Spinal cord (tissue), 10 donors: ENCODE measurements around the gene TGFB2. TPM values are rescaled to one million over a fixed set of nuclear protein-coding genes. Genes with fewer than 3 reads are reported as not detected.

Experiments used
- DNase-seq, 6 donors: peaks; one replicate each; pipeline versions ENCODE4 v3.0.0 to v3.0.0-alpha.2; 2013 to 2015; ENCODE audit warnings: low spot score in 6 of 6, low read depth in 4 of 6
- H3K27ac ChIP-seq: one replicate; pipeline ENCODE4 v1.5.1; 2013; ENCODE audit warnings: low read depth, low read length, control low read depth
- H3K27me3 ChIP-seq: one replicate; pipeline ENCODE4 v1.6.1; 2013; ENCODE audit warnings: low read length; ENCODE audit not compliant: control insufficient read depth, insufficient read depth
- H3K36me3 ChIP-seq: one replicate; pipeline ENCODE4 v1.6.1; 2013; ENCODE audit warnings: low read length; ENCODE audit not compliant: control insufficient read depth, insufficient read depth
- H3K4me1 ChIP-seq: one replicate; pipeline ENCODE4 v1.6.1; 2013; ENCODE audit warnings: low read length; ENCODE audit not compliant: control insufficient read depth, insufficient read depth
- H3K4me3 ChIP-seq: one replicate; pipeline ENCODE4 v1.5.1; 2013; ENCODE audit warnings: low read depth, low read length, control low read depth
- H3K9me3 ChIP-seq: one replicate; pipeline ENCODE4 v1.6.1; 2013; ENCODE audit warnings: low read length; ENCODE audit not compliant: control insufficient read depth, insufficient read depth
- WGBS: methylation state at CpG from one replicate; pipeline ENCODE4 v1.1.5; 2013; ENCODE audit warnings: missing lambda C conversion rate; ENCODE audit not compliant: insufficient coverage; 5-methylcytosine and 5-hydroxymethylcytosine counted together
- polyA plus RNA-seq, 2 donors: library from polyadenylated mRNA; unstranded; fragments of 120-200 nt; gene quantifications; one replicate each; pipeline ENCODE4 v1.2.1, GENCODE V29; 2013; ENCODE audit not compliant: insufficient read length in 2 of 2
- total RNA-seq, 2 donors: library from RNA; depleted of rRNA in 1 of 2; stranded (reverse); fragments of 120-200 nt in 1 of 2; fragments of >200 nt in 1 of 2; gene quantifications; one replicate each; pipeline versions ENCODE4 v1.2.3 to v1.2.4, GENCODE V29; 2013 to 2014
- donor health status: healthy.

Gene TGFB2
- total and polyA plus RNA-seq, 4 donors: 30.7 to 44.1 (median 35.3) TPM

GRCh38 chr1:218355278-218355677, 10.1 kb downstream of the TGFB2 start:
- Histone ChIP-seq H3K36me3 (no peaks in the 10 kb centered on the region), H3K4me1 (peaks cover 13% of the 10 kb centered on the region), H3K27me3 (no peaks in the 10 kb centered on the region), H3K9me3 (no peaks in the 10 kb centered on the region), H3K4me3 (no peak overlapping the region), H3K27ac (no peak overlapping the region)
- DNase-seq: peak in 2 of 6 donors; percentile 63
- 17% methylated on average over 1 of the region's 4 CpGs for WGBS

- Histone ChIP-seq H3K27me3 (no peaks in the 10 kb centered on the region), H3K4me1 (peaks cover 8% of the 10 kb centered on the region), H3K36me3 (no peaks in the 10 kb centered on the region), H3K27ac (no peak overlapping the region), H3K4me3 (no peak overlapping the region), H3K9me3 (no peaks in the 10 kb centered on the region)
- DNase-seq: no peak
- WGBS: 100% methylated on average over 2 of the region's 10 CpGs
These were observed 12.2 kb downstream of the TGFB2 start for GRCh38 chr1:218357211-218357892.

- DNase-seq: no peak
- H3K4me3 ChIP-seq: no peak overlapping the region
- peaks cover 8% of the 10 kb centered on the region for H3K4me1 ChIP-seq
- H3K9me3 ChIP-seq: no peaks in the 10 kb centered on the region
- no peaks in the 10 kb centered on the region for H3K27me3 ChIP-seq
- no peak overlapping the region for H3K27ac ChIP-seq
- H3K36me3 ChIP-seq: no peaks in the 10 kb centered on the region
- 100% methylated on average over 1 of the region's 3 CpGs for WGBS
These were observed 12.7 kb downstream of the TGFB2 start for GRCh38 chr1:218357893-218358232.

GRCh38 chr1:218361298-218362065, 16.3 kb downstream of the TGFB2 start:
- Histone ChIP-seq H3K36me3 (peaks cover 5% of the 10 kb centered on the region), H3K27me3 (no peaks in the 10 kb centered on the region), H3K9me3 (no peaks in the 10 kb centered on the region), H3K4me1 (peaks cover 6% of the 10 kb centered on the region), H3K27ac (no peak overlapping the region), H3K4me3 (no peak overlapping the region)
- 74% methylated on average over 3 of the region's 7 CpGs for WGBS
- DNase-seq: peak in 2 of 6 donors; percentile 63 to 83

- H3K36me3 ChIP-seq: peaks cover 5% of the 10 kb centered on the region
- H3K4me3 ChIP-seq: no peak overlapping the region
- WGBS: 100% methylated on average over 1 of the region's 5 CpGs
- peaks cover 6% of the 10 kb centered on the region for H3K4me1 ChIP-seq
- no peak for DNase-seq
- H3K9me3 ChIP-seq: no peaks in the 10 kb centered on the region
- H3K27ac ChIP-seq: no peak overlapping the region
- no peaks in the 10 kb centered on the region for H3K27me3 ChIP-seq
These were observed 17.4 kb downstream of the TGFB2 start for GRCh38 chr1:218362418-218363076.

GRCh38 chr1:218363141-218363540, 18.0 kb downstream of the TGFB2 start:
- H3K36me3 ChIP-seq: peaks cover 5% of the 10 kb centered on the region
- 83% methylated on average over 1 of the region's 1 CpG for WGBS
- peaks cover 6% of the 10 kb centered on the region for H3K4me1 ChIP-seq
- H3K27ac ChIP-seq: no peak overlapping the region
- no peak overlapping the region for H3K4me3 ChIP-seq
- H3K9me3 ChIP-seq: no peaks in the 10 kb centered on the region
- no peak for DNase-seq
- H3K27me3 ChIP-seq: no peaks in the 10 kb centered on the region

- 74% methylated on average over 6 of the region's 8 CpGs for WGBS
- H3K9me3 ChIP-seq: no peaks in the 10 kb centered on the region
- peaks cover 10% of the 10 kb centered on the region for H3K36me3 ChIP-seq
- no peaks in the 10 kb centered on the region for H3K27me3 ChIP-seq
- peak overlapping the region; percentile 6 for H3K27ac ChIP-seq
- H3K4me1 ChIP-seq: peaks cover 6% of the 10 kb centered on the region
- peak in 1 of 6 donors; percentile 22 for DNase-seq
- H3K4me3 ChIP-seq: no peak overlapping the region
These were observed 19.0 kb downstream of the TGFB2 start for GRCh38 chr1:218364028-218364710.

- no peaks in the 10 kb centered on the region for H3K27me3 ChIP-seq
- H3K4me3 ChIP-seq: no peak overlapping the region
- DNase-seq: no peak
- H3K9me3 ChIP-seq: no peaks in the 10 kb centered on the region
- H3K4me1 ChIP-seq: peaks cover 6% of the 10 kb centered on the region
- H3K27ac ChIP-seq: peak overlapping the region; percentile 12
- WGBS: 85% methylated on average over 7 of the region's 15 CpGs
- peaks cover 10% of the 10 kb centered on the region for H3K36me3 ChIP-seq
These were observed 20.3 kb downstream of the TGFB2 start for GRCh38 chr1:218365226-218365999.
